T follicular helper cell (primary cell): Measurements from ENCODE around the gene FBXO41.

Source experiments
- DNase-seq: peaks from one replicate; pipeline ENCODE4 v3.0.0-alpha.2; 2020; ENCODE audit warnings: low read depth

Gene FBXO41

GRCh38 chr2:73214120-73215035, 69.9 kb downstream of the FBXO41 start, which contains the start of gene SMYD5:
TSS of gene SMYD5 (plus strand) at chr2:73214245. CDS start at chr2:73214267, 22 bp downstream.
- DNase-seq = peak; percentile 86

GRCh38 chr2:73212448-73213176, 71.7 kb downstream of the FBXO41 start:
- DNase-seq = peak; percentile 45

- no peak for DNase-seq
Measured at GRCh38 chr2:73212098-73212447, 72.2 kb downstream of the FBXO41 start.

DNA sequence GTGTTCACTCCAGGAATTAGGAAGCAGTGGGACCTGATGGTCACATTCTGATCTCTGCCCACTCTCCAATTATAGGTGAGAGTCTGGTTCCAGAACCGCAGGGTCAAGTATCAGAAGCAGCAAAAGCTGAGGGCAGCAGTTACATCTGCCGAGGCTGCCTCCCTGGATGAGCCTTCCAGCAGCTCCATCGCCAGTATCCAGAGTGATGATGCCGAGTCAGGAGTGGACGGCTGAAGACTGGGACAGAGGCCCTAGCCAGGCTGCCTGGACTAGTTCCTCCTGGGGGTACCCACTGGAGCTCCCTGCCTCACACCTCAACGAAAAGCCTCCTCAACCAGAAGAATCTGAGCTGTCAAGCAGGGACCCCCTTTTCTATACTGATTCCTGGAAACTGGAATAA, 73.6 kb downstream of the FBXO41 start:
- DNase-seq = no peak

- DNase-seq = no peak
Measured at GRCh38 chr2:73210019-73210418, 74.3 kb downstream of the FBXO41 start.

- DNase-seq = no peak
Measured at GRCh38 chr2:73208258-73208657, 76.0 kb downstream of the FBXO41 start.

GRCh38 chr2:73205611-73206010, 78.7 kb downstream of the FBXO41 start:
- no peak for DNase-seq
